GM10248 (cell line): Measurements from ENCODE around the gene KRTAP2-3.
"Not testable (repeated sequence)": the region's sequence is repeated elsewhere in the genome, so short reads cannot be mapped to it uniquely, and the experiment has no call there.

Experiments
- CTCF ChIA-PET: fragments of 300-600 bp; sonication (Branson Sonifier 250); formaldehyde crosslinking; extraction: SDS; loops from one replicate; lab custom pipeline; 2021; ENCODE audit warnings: antibody characterized with exemption; lab: Yijun Ruan, JAX
- POLR2A ChIA-PET: fragments of 350-650 bp; sonication (Branson Sonifier 250); formaldehyde crosslinking; extraction: SDS; loops from one replicate; lab custom pipeline; 2020; ENCODE audit warnings: antibody characterized with exemption; lab: Yijun Ruan, JAX
- DNase-seq: peaks from one replicate; pipeline ENCODE4 v3.0.0; 2012; ENCODE audit errors: extremely low spot score
- CTCF ChIP-seq: IDR thresholded peaks from 2 replicates; pipeline ENCODE4 v1.5.1; 2012; ENCODE audit warnings: mild to moderate bottlenecking, low read depth; ENCODE audit errors: extremely low read depth, missing control alignments, control extremely low read depth

Gene KRTAP2-3

GRCh38 chr17:41098481-41098880 is 38.6 kb upstream of the KRTAP2-3 start:
- TF ChIP-seq CTCF = no peak
- POLR2A ChIA-PET = no interaction called here
- CTCF ChIA-PET = no interaction called here
- DNase-seq = no peak

- POLR2A ChIA-PET = no interaction called here
Observed at GRCh38 chr17:41098042-41098441, 38.1 kb upstream of the KRTAP2-3 start, which contains the start of gene KRTAP4-8. KRTAP4-8 (minus strand) TSS chr17:41098142; CDS start chr17:41098084, 58 bp downstream.

GRCh38 chr17:41096055-41096454 is 36.1 kb upstream of the KRTAP2-3 start:
- TF ChIP-seq CTCF = no peak
- DNase-seq = no peak
- ChIA-PET POLR2A (no interaction called here), CTCF (no interaction called here)

More at GRCh38 chr17:41098042-41098441, 38.1 kb upstream of the KRTAP2-3 start, which contains the start of gene KRTAP4-8:
- TF ChIP-seq CTCF = no peak
- CTCF ChIA-PET = no interaction called here
- no peak for DNase-seq

- CTCF ChIA-PET, DNase-seq, POLR2A ChIA-PET: not testable (repeated sequence)
Observed at GRCh38 chr17:41088760-41089352, 28.9 kb upstream of the KRTAP2-3 start.

GRCh38 chr17:41084100-41084856 is 24.4 kb upstream of the KRTAP2-3 start, which contains the start of gene KRTAP4-7:
KRTAP4-7 (plus strand) TSS chr17:41084150; CDS start chr17:41084207, 57 bp downstream.
- POLR2A ChIA-PET, CTCF ChIA-PET, DNase-seq: not testable (repeated sequence)

GRCh38 chr17:41083427-41083826 is 23.5 kb upstream of the KRTAP2-3 start:
- POLR2A ChIA-PET, CTCF ChIA-PET, DNase-seq: not testable (repeated sequence)

GRCh38 chr17:41082626-41083025 is 22.7 kb upstream of the KRTAP2-3 start:
- ChIA-PET CTCF (no interaction called here), POLR2A (no interaction called here)
- DNase-seq = no peak
- no peak for TF ChIP-seq CTCF

- CTCF ChIA-PET = no interaction called here
- DNase-seq = no peak
- no peak for TF ChIP-seq CTCF
- POLR2A ChIA-PET = no interaction called here
Observed at GRCh38 chr17:41076788-41077187, 16.9 kb upstream of the KRTAP2-3 start.
